CD4-positive, alpha-beta memory T cell (primary cell): ENCODE results near the gene MUS81. TPM values are rescaled to one million over a fixed set of nuclear protein-coding genes. Genes with fewer than 3 reads are reported as not detected.

Experiments
- CTCF ChIA-PET: fragments of 350-600 bp; sonication (Branson Sonifier 250); formaldehyde crosslinking; loops from one replicate; lab custom pipeline; 2021; ENCODE audit warnings: inconsistent platforms; ENCODE audit not compliant: partially characterized antibody; lab: Charles Lee
- POLR2A ChIA-PET: fragments of 350-600 bp; sonication (Branson Sonifier 250); formaldehyde crosslinking; loops from one replicate; lab custom pipeline; 2021; ENCODE audit not compliant: partially characterized antibody; lab: Charles Lee
- DNase-seq, 5 donors: peaks; one replicate each; pipeline versions ENCODE4 v3.0.0 to v3.0.0-alpha.2; 2020 to 2022; ENCODE audit warnings: mixed read lengths in 1 of 5
- H3K27ac ChIP-seq: one replicate; pipeline ENCODE4 v1.7.0; 2013; ENCODE audit warnings: low read depth, low read length
- H3K27me3 ChIP-seq: 2 replicates; pipeline ENCODE4 v1.7.0; 2013; ENCODE audit warnings: mild to moderate bottlenecking, low read length, moderate library complexity; ENCODE audit not compliant: insufficient read depth
- H3K36me3 ChIP-seq: 2 replicates; pipeline ENCODE4 v1.7.0; 2013; ENCODE audit warnings: mild to moderate bottlenecking, low read length, moderate library complexity; ENCODE audit not compliant: insufficient read depth
- H3K4me1 ChIP-seq: 2 replicates; pipeline ENCODE4 v1.7.0; 2013; ENCODE audit warnings: mild to moderate bottlenecking, low read length, moderate library complexity; ENCODE audit not compliant: insufficient read depth
- H3K4me3 ChIP-seq, 2 donors: one replicate each; pipeline ENCODE4 v1.7.0; 2013; ENCODE audit warnings: low read length in 2 of 2, mild to moderate bottlenecking in 1 of 2
- H3K9me3 ChIP-seq, 2 donors: one replicate each; pipeline ENCODE4 v1.7.0; 2013; ENCODE audit warnings: low read length in 2 of 2, control low read depth in 1 of 2; ENCODE audit not compliant: control insufficient read depth in 1 of 2
- H3K27ac Mint-ChIP-seq, 7 donors: one replicate each; pipeline ENCODE4 v1.8.0; 2020 to 2021; ENCODE audit warnings: mixed read lengths in 7 of 7, mild to moderate bottlenecking in 6 of 7, inconsistent platforms in 3 of 7, moderate library complexity in 3 of 7
- H3K27me3 Mint-ChIP-seq, 2 donors: one replicate each; pipeline ENCODE4 v1.8.0; 2020 to 2021; ENCODE audit warnings: mixed read lengths in 2 of 2
- H3K36me3 Mint-ChIP-seq, 2 donors: one replicate each; pipeline ENCODE4 v1.8.0; 2020 to 2021; ENCODE audit warnings: mixed read lengths in 2 of 2, inconsistent platforms in 1 of 2, mild to moderate bottlenecking in 1 of 2
- H3K4me1 Mint-ChIP-seq, 4 donors: one replicate each; pipeline ENCODE4 v1.8.0; 2020 to 2021; ENCODE audit warnings: mixed read lengths in 4 of 4, mild to moderate bottlenecking in 1 of 4
- H3K4me3 Mint-ChIP-seq, 8 donors: one replicate each; pipeline ENCODE4 v1.8.0; 2020 to 2021; ENCODE audit warnings: mixed read lengths in 8 of 8, mild to moderate bottlenecking in 7 of 8, moderate library complexity in 6 of 8, inconsistent platforms in 3 of 8
- H3K9me3 Mint-ChIP-seq, 8 donors: one replicate each; pipeline ENCODE4 v1.8.0; 2020 to 2021; ENCODE audit warnings: mixed read lengths in 8 of 8, mild to moderate bottlenecking in 5 of 8, inconsistent platforms in 3 of 8, moderate library complexity in 1 of 8
- intact Hi-C: fragments of 100-400 bp; cut with micrococcal nuclease; formaldehyde crosslinking; loops from one replicate; pipeline ENCODE4 v1.15.1; 2023
- polyA plus RNA-seq, 2 donors: library from polyadenylated mRNA; unstranded; fragments of 300-500 nt; fragmentation: Illumina TruSeq; gene quantifications; one replicate each; pipeline ENCODE4 v1.2.3, GENCODE V29; 2021
- total RNA-seq, 2 experiments: library from RNA; stranded (reverse); gene quantifications; one replicate each; pipeline ENCODE4 v1.2.3, GENCODE V29; 2021

Gene MUS81
- total and polyA plus RNA-seq, 4 experiments from 2014 or later = 24.0 to 95.5 (median 62.3) TPM

DNA sequence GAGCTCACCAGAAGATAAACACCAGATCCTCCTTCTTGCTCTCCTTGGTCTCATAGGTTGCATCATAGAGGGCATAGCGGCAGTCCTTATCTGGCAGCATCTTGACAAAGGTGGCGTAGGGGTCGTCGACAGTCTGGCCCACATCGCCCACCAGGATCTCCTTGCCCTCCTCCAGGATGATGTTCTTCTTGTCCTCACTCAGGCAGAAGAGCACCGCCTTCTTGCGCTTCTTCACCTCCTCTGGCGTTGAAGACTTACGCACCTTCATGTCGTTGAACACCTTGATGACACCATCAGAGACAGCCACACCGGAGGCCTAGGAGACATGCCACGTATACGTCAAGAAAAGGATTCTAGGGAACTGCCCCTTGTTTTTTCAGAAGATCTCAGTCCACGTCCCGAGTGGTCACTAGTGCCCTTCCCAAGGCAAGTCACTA is 4.3 kb upstream of the MUS81 start:
- Mint-ChIP-seq H3K36me3 (peaks cover 51 to 67% of the 10 kb centered on the region in 2 donors), H3K9me3 (peaks cover 0 to 6% (median 0%) of the 10 kb centered on the region in 8 donors)
- peak overlapping the region; percentile 25 to 90 for H3K4me3 ChIP-seq

DNA sequence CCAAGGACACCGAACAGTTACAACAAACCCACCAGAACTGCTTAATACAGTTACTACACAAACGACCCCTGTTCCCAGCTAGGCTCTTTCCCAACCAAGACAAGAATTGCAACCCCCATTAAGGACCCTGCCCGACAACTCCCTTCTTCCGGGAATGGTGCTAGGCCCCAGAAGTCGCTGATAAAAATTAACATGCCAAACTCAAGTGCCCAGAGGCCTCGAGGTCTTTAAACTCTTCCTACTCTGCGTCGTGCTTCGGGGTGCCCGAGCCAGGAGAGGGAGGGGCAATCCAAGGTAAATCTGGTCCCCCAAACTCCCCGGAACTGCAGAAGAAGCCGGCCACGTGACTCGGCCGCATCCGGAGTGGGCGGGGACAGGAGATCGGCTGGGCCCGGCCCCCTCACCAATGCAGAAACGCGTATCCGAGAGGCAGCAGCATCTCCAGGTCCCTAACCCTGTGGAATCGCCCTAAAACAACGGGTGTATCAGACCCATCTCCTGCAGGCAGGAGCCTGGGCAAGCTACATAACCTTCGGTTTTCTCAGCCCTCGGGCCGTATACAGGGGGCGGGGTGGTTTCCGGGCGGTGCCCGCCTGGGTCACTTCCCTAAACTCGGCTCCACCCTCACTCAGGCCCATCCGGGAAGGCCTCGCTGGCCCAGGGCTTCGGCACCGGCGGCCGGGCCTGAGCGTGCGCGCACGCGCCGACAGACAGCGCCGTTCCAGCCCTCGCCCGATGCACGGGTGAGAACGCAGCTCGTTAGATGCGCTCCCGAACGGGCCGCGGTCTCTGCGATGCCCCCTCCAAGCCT is 3.3 kb upstream of the MUS81 start:
- Mint-ChIP-seq H3K27ac (peak overlapping the region; percentile 81 to 97 (median 92)), H3K27me3 (no peaks in the 10 kb centered on the region), H3K4me1 (peaks cover 34 to 80% (median 54%) of the 10 kb centered on the region in 4 donors), H3K9me3 (peaks cover 0 to 6% (median 0%) of the 10 kb centered on the region in 8 donors), H3K36me3 (peaks cover 43 to 66% of the 10 kb centered on the region in 2 donors), H3K4me3 (peak overlapping the region; percentile 83 to 96 (median 91))
- intact Hi-C loops = loop anchor here (5.0 to 10.0 kb wide), 2 partner anchors 195 to 722 kb away; partner anchors contain the start of genes RELA and SYVN1
- H3K9me3 ChIP-seq = no peaks in the 10 kb centered on the region
- no peaks in the 10 kb centered on the region for H3K27me3 ChIP-seq
- H3K4me1 ChIP-seq = peaks cover 56% of the 10 kb centered on the region
- ChIA-PET CTCF (interaction anchor here (0.5 to 11.0 kb wide), 2 partner anchors 31 to 87 kb away, joined by 4 to 281 read pairs; partner anchors contain the start of genes CCDC85B and FIBP), POLR2A (interaction anchor here (0.8 to 8.5 kb wide), 16 partner anchors 9 to 515 kb away, joined by 3 to 435 read pairs (median 5); partner anchors contain the start of genes BANF1, CCDC85B, CTSW and EFEMP2)
- peaks cover 42% of the 10 kb centered on the region for H3K36me3 ChIP-seq
- peak overlapping the region; percentile 62 to 90 for H3K4me3 ChIP-seq
- DNase-seq = peak; percentile 81 to 88 (median 84)
- H3K27ac ChIP-seq = peak overlapping the region; percentile 60

More for the DNA sequence above, 4.3 kb upstream of the MUS81 start:
- ChIA-PET CTCF (interaction anchor here (11.0 kb wide), 1 partner anchor 31 kb away, joined by 281 read pairs; the partner anchor contains the start of genes CCDC85B and FIBP), POLR2A (interaction anchor here (1.0 to 6.4 kb wide), 7 partner anchors 9 to 241 kb away, joined by 3 to 222 read pairs (median 30); partner anchors contain the start of genes EFEMP2, MAP3K11, PCNX3 and SNX32)
- intact Hi-C loops = loop anchor here (5.0 to 10.0 kb wide), 2 partner anchors 194 to 721 kb away; partner anchors contain the start of genes RELA and SYVN1
- H3K27me3 Mint-ChIP-seq = no peaks in the 10 kb centered on the region
- H3K27ac Mint-ChIP-seq = peak overlapping the region; percentile 81 to 97 (median 92)
- H3K4me1 Mint-ChIP-seq = peaks cover 32 to 73% (median 50%) of the 10 kb centered on the region in 4 donors
- peaks cover 0 to 5% of the 10 kb centered on the region in 2 donors for H3K9me3 ChIP-seq
- peak overlapping the region; percentile 60 for H3K27ac ChIP-seq
- DNase-seq = no peak
- no peaks in the 10 kb centered on the region for H3K27me3 ChIP-seq
- peak overlapping the region; percentile 83 to 96 (median 91) for H3K4me3 Mint-ChIP-seq
- H3K36me3 ChIP-seq = peaks cover 50% of the 10 kb centered on the region
- H3K4me1 ChIP-seq = peaks cover 47% of the 10 kb centered on the region

DNA sequence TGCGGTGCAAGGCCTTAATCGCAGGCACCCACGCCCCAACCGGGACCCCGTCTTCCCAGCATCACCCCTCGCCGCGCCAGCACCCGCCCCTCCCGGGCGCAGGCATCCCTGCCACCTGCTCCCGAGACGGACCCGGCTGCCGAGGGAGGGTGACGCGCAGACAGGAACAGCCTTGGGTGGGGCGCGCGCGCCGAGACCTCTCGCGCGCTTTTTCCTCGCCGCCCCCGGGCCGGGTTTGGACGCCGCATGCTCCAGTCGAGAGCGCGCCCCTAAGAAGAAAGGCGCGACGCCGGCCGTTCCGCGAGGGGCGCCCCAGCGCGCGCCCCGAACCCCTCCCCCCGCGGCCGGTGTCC is 2.8 kb upstream of the MUS81 start:
- Histone ChIP-seq H3K9me3 (no peaks in the 10 kb centered on the region), H3K4me1 (peaks cover 62% of the 10 kb centered on the region), H3K4me3 (peak overlapping the region; percentile 62 to 90), H3K27me3 (no peaks in the 10 kb centered on the region), H3K27ac (peak overlapping the region; percentile 60), H3K36me3 (peaks cover 43% of the 10 kb centered on the region)
- peaks cover 32 to 76% (median 53%) of the 10 kb centered on the region in 4 donors for H3K4me1 Mint-ChIP-seq
- H3K36me3 Mint-ChIP-seq = peaks cover 39 to 63% of the 10 kb centered on the region in 2 donors
- H3K9me3 Mint-ChIP-seq = peaks cover 0 to 6% (median 0%) of the 10 kb centered on the region in 8 donors
- H3K27ac Mint-ChIP-seq = peak overlapping the region in 2 of 7 donors; percentile 71 to 93
- H3K27me3 Mint-ChIP-seq = no peaks in the 10 kb centered on the region
- intact Hi-C loops = loop anchor here (5.0 to 10.0 kb wide), 2 partner anchors 195 to 723 kb away; partner anchors contain the start of genes RELA and SYVN1
- CTCF ChIA-PET = interaction anchor here (0.8 to 11.0 kb wide), 3 partner anchors 24 to 146 kb away, joined by 3 to 281 read pairs (median 3); partner anchors contain the start of genes CCDC85B, FIBP and KAT5
- H3K4me3 Mint-ChIP-seq = peak overlapping the region; percentile 83 to 96 (median 91)
- peak; percentile 65 to 74 (median 69) for DNase-seq
- POLR2A ChIA-PET = interaction anchor here (0.8 to 8.5 kb wide), 21 partner anchors 9 to 514 kb away, joined by 3 to 435 read pairs (median 5); partner anchors contain the start of genes BANF1, CCDC85B, CTSW and EFEMP2

DNA sequence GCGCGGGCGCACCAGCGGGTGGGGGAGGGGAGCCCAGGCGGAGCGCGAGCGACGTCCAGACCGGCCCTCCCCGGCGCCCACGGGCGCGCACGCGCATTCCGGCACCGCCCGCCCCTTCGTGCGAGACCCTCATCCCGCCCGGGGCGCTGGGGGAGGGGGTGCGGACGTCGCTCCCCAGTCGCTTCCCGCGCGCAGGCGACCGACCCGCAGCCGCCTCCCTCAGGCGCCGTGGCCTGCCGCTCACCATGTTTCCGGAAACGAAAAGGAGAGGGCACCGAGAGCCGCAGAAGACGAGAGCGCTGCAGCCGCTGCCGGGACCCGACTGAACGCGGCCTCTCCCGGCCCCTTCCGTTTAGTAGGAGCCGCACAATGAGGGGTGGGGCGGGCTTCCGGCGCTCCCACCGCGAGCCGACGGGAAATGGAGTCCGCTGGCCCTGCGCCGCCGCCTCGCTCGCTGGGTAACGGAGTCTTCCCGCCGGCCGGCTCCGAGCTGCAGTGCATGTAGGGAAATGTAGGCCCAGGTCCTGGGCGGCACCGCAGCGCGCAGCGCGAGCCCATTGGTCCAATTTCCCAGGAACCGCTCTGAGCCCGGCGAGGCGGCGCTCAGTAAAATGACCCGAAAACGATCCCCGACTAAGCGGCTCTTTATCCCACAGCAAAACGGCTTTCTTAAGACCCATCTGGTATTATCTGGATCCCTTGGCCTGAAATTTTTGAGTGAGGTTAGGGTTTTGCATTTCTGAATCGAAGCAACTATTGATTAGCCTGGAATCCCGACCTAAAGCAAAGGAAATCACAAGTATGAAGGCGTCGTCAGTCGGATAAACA is 2.2 kb upstream of the MUS81 start, which contains the start of gene CFL1:
Gene CFL1, minus strand, starts transcription at position 328 of the 828 bp plus-strand sequence. Its CDS starts 81 bp downstream, at position 247.
- Histone ChIP-seq H3K27ac (peak within 1 kb of the TSS; percentile 85), H3K27me3 (no peaks in the 10 kb centered on the region), H3K36me3 (peaks cover 46% of the 10 kb centered on the region), H3K9me3 (no peaks in the 10 kb centered on the region), H3K4me3 (peak within 1 kb of the TSS; percentile 62 to 90), H3K4me1 (peaks cover 63% of the 10 kb centered on the region)
- peaks cover 44 to 66% of the 10 kb centered on the region in 2 donors for H3K36me3 Mint-ChIP-seq
- CTCF ChIA-PET = interaction anchor here (0.6 to 11.0 kb wide), 7 partner anchors 17 to 187 kb away, joined by 3 to 281 read pairs (median 3); partner anchors contain the start of genes CCDC85B, FIBP and KAT5
- peak within 1 kb of the TSS; percentile 93 to 99 (median 96) for H3K4me3 Mint-ChIP-seq
- peaks cover 35 to 76% (median 56%) of the 10 kb centered on the region in 4 donors for H3K4me1 Mint-ChIP-seq
- H3K9me3 Mint-ChIP-seq = peaks cover 0 to 6% (median 0%) of the 10 kb centered on the region in 8 donors
- POLR2A ChIA-PET = interaction anchor here (0.6 to 8.5 kb wide), 36 partner anchors 8 to 1541 kb away, joined by 3 to 435 read pairs (median 5); partner anchors contain the start of genes BANF1, C11orf68, CCDC85B and CTSW
- H3K27me3 Mint-ChIP-seq = no peaks in the 10 kb centered on the region
- DNase-seq = peak; percentile 97 to 98 (median 97)
- peak within 1 kb of the TSS; percentile 92 to 99 (median 97) for H3K27ac Mint-ChIP-seq
- intact Hi-C loops = loop anchor here (1.0 to 10.0 kb wide), 9 partner anchors 15 to 723 kb away; partner anchors contain the start of genes BANF1, C11orf68, CCDC85B and DRAP1

DNA sequence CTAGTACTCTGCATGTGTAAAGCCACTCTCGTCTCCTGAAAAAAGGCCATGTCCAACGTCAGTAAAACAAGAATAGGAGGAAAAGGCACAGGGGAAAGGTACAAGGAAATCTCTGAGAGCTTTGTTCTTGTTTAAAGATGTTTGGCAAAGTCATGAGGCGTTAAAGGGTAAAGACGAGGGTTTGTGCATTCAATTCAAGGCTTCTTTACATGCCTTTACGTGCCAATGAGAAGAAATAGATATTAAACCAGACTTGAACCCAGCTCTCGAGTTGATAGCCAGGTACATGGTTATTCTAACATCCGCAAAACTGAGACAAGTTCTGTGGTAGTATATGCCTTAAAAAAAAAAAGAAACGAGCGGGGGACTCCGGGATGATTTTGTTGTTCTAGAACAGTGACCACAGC is 1.5 kb upstream of the MUS81 start:
- Histone ChIP-seq H3K9me3 (no peaks in the 10 kb centered on the region), H3K4me3 (peak overlapping the region; percentile 55 to 81), H3K27ac (peak overlapping the region; percentile 85), H3K27me3 (no peaks in the 10 kb centered on the region), H3K36me3 (peaks cover 46% of the 10 kb centered on the region), H3K4me1 (peaks cover 63% of the 10 kb centered on the region)
- Mint-ChIP-seq H3K27ac (peak overlapping the region; percentile 91 to 99 (median 97)), H3K36me3 (peaks cover 42 to 63% of the 10 kb centered on the region in 2 donors), H3K4me3 (peak overlapping the region; percentile 93 to 99 (median 96)), H3K27me3 (no peaks in the 10 kb centered on the region), H3K4me1 (peaks cover 33 to 70% (median 52%) of the 10 kb centered on the region in 4 donors), H3K9me3 (peaks cover 0 to 6% (median 0%) of the 10 kb centered on the region in 8 donors)
- ChIA-PET POLR2A (interaction anchor here (0.6 to 8.5 kb wide), 37 partner anchors 8 to 1541 kb away, joined by 3 to 435 read pairs (median 5); partner anchors contain the start of genes BANF1, C11orf68, CCDC85B and CTSW), CTCF (interaction anchor here (0.6 to 11.0 kb wide), 9 partner anchors 13 to 186 kb away, joined by 3 to 281 read pairs (median 3); partner anchors contain the start of genes CCDC85B, EFEMP2, FIBP and KAT5)
- intact Hi-C loops = loop anchor here (1.0 to 10.0 kb wide), 9 partner anchors 14 to 724 kb away; partner anchors contain the start of genes BANF1, C11orf68, CCDC85B and DRAP1
- DNase-seq = peak in 1 of 5 donors; percentile 23
